Subcutaneous adipose tissue (tissue), 4 donors: ENCODE results near the gene MEIOB. TPM values are rescaled to one million over a fixed set of nuclear protein-coding genes. Genes with fewer than 3 reads are reported as not detected.

Experiments
- CTCF ChIP-seq: fragments of 450-650 bp; IDR thresholded peaks from one replicate; pipeline ENCODE4 v1.5.1; 2016; ENCODE audit warnings: low read depth, mild to moderate bottlenecking, control low read depth, antibody characterized with exemption, moderate library complexity
- total RNA-seq, 4 donors: library from RNA; depleted of rRNA; stranded (reverse); fragments of >200 nt; gene quantifications; one replicate each; pipeline ENCODE4 v1.1.0, GENCODE V29; 2016

The MEIOB gene
- total RNA-seq, 4 donors from 2014 or later: not detected

- TF ChIP-seq CTCF: no peak
Observed at GRCh38 chr16:1784977-1785845, 86.8 kb downstream of the MEIOB start.

Other genes with a start within 250 kb of the MEIOB start
- gene JPT2, start 193.9 kb downstream of the MEIOB start, total RNA-seq: 10 to 100 TPM; 13.2 to 26.4 (median 16.7) TPM
- 10 to 100 TPM; 15.8 to 92.1 (median 39.0) TPM for gene MAPK8IP3, start 166.0 kb downstream of the MEIOB start, total RNA-seq
- 100 to 1,000 TPM in 1 of 4 donors, 10 to 100 TPM in 3; 34.1 to 102 (median 62.8) TPM for gene NME3, start 100.6 kb downstream of the MEIOB start, total RNA-seq
- gene EME2, start 99.4 kb downstream of the MEIOB start, total RNA-seq: 10 to 100 TPM in 1 of 4 donors, 1 to 10 TPM in 3; 2.3 to 13.8 (median 5.2) TPM
- gene MRPS34, start 99.0 kb downstream of the MEIOB start, total RNA-seq: 10 to 100 TPM; 34.1 to 62.4 (median 57.2) TPM
- 100 to 1,000 TPM in 1 of 4 donors, 10 to 100 TPM in 3; 14.7 to 102 (median 64.5) TPM for gene SPSB3, start 89.6 kb downstream of the MEIOB start, total RNA-seq
- gene NUBP2, start 89.2 kb downstream of the MEIOB start, total RNA-seq: 10 to 100 TPM; 17.0 to 77.2 (median 49.7) TPM
- under 1 TPM in 1 of 4 donors, not detected in 3; 0.66 TPM for gene IGFALS, start 78.5 kb downstream of the MEIOB start, total RNA-seq
- 100 to 1,000 TPM in 2 of 4 donors, 10 to 100 TPM in 2; 50.4 to 121 (median 108) TPM for gene HAGH, start 45.3 kb downstream of the MEIOB start, total RNA-seq
- gene FAHD1, start 45.0 kb downstream of the MEIOB start, total RNA-seq: 10 to 100 TPM; 25.4 to 42.0 (median 30.8) TPM
- gene HS3ST6, start 46.3 kb upstream of the MEIOB start, total RNA-seq: not detected
- gene MSRB1, start 71.0 kb upstream of the MEIOB start, total RNA-seq: 10 to 100 TPM; 11.2 to 30.0 (median 18.1) TPM
- not detected for gene RPL3L, start 82.5 kb upstream of the MEIOB start, total RNA-seq
- gene NDUFB10, start 87.4 kb upstream of the MEIOB start, total RNA-seq: 100 to 1,000 TPM; 120 to 198 (median 186) TPM
- gene RPS2, start 92.7 kb upstream of the MEIOB start, total RNA-seq: 1,000 to 10,000 TPM; 1,492 to 1,850 (median 1,797) TPM
- not detected for gene RNF151, start 94.7 kb upstream of the MEIOB start, total RNA-seq
- 10 to 100 TPM; 20.9 to 30.6 (median 26.6) TPM for gene TBL3, start 99.9 kb upstream of the MEIOB start, total RNA-seq
- not detected for gene NOXO1, start 109.3 kb upstream of the MEIOB start, total RNA-seq
- 10 to 100 TPM in 3 of 4 donors, 1 to 10 TPM in 1; 9.1 to 17.4 (median 16.1) TPM for gene GFER, start 112.0 kb upstream of the MEIOB start, total RNA-seq
- not detected for gene SYNGR3, start 117.8 kb upstream of the MEIOB start, total RNA-seq
- gene ZNF598, start 137.7 kb upstream of the MEIOB start, total RNA-seq: 10 to 100 TPM; 13.9 to 45.0 (median 15.0) TPM
- gene NPW, start 147.6 kb upstream of the MEIOB start, total RNA-seq: not detected
- gene NHERF2, start 154.7 kb upstream of the MEIOB start, total RNA-seq: 100 to 1,000 TPM in 1 of 4 donors, 10 to 100 TPM in 3; 15.1 to 140 (median 48.9) TPM
- gene NTHL1, start 175.7 kb upstream of the MEIOB start, total RNA-seq: 10 to 100 TPM in 2 of 4 donors, 1 to 10 TPM in 2; 6.5 to 21.7 (median 12.0) TPM
- gene TSC2, start 175.8 kb upstream of the MEIOB start, total RNA-seq: 100 to 1,000 TPM in 1 of 4 donors, 10 to 100 TPM in 3; 31.1 to 110 (median 50.2) TPM